Fibroblast of skin of back (primary cell): ENCODE data around the gene OR2A5.
A peak's percentile ranks its signal among the peaks of the same experiment; 100 is the strongest.
"Not testable (repeated sequence)": the region's sequence is repeated elsewhere in the genome, so short reads cannot be mapped to it uniquely, and the experiment has no call there.

Source experiments
- DNase-seq: peaks from one replicate; pipeline ENCODE4 v3.0.0-alpha.2; 2013

Gene OR2A5

DNA sequence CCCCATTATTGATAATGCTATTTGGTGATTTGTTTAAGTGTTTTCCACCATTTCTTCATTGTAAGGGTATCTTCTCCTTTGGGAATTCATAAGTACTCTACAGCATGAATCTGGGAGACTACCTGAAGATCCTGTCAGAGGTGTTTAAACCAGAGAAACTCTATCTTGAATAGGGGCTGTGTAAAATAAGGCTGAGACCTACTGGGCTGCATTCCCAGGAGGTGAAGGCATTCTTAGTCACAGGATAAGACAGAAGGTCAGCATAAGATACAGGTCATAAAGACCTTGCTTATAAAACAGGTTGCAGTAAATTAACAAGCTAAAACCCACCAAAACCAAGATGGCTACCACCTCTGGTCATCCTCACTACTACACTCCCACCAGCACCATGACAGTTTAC lies 13.4 kb upstream of the OR2A5 start:
- DNase-seq = no peak

DNA sequence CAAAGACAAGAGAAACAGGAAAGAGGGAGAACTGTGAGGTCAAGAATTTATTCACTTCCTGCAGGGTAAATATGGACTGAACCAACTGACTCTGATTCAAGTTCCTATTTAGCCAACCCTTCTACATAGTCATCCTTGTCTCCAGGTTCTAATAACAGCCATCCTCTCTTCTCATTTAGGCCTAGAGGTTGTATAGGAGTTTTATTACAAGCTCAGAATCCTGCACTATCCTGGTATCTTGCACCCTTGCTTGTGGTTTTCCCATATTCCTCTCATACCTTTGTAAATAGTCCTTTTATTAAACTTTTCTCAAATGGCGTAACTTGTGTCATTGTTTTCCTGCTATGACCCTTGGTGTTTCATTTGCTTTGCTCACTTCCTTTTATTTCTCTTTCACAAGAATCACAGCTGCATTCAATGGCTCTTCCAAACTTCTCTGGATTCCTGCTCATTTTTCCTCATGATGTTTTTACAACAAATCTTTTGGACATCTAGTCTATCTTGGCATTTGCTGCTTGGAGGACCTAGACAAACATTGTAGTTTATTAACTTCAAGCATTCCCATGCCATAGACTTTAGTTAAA lies 12.4 kb upstream of the OR2A5 start:
- DNase-seq = no peak

DNA sequence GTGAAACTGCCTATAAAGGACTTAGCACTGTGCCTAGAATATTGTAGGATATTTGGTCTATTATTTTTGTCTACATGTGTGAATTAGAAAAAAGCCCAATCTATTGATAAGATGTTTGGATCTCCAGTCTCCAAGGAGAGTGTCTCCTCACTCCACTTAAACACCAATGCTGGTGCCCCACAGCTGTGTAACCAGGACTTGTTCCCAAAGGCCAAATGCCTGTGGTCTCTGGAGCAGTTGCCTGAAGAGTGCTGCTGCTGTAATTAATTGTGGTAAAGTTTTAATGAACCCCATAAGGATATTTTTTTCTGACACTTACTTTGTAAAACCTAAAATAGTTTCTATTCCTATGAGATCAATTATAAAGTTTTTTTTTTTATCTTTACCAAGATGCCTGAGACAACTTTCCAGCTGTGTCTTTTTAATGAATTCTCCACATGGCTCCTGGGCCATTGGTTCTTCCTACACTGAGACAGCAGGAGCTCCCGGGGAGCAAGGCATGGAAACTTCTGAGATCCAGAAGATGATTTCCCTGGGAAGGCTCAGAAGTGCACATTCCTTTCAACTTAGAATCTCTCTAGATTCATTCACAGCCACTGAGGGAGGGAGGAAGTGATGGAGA lies 11.2 kb upstream of the OR2A5 start:
- DNase-seq = no peak

DNA sequence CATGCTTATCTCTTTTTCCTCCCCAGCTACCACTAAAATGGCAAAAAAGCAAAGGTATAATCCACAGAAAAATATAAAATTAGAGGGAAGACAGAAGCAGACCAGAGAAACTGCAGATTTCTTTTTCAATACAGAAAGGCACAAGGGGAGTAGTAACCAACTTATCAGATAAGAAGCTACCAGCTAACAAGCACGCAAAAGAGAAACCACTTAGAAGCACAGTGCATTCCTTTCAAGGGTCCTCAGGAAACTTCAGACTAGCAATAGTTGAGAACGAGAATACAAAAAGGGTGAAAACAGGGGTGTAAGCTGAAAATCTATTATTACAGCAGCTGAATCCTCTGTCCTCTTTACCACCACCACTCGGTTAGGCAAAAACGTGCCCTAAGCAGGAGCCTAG lies 9.9 kb upstream of the OR2A5 start:
- no peak for DNase-seq

DNA sequence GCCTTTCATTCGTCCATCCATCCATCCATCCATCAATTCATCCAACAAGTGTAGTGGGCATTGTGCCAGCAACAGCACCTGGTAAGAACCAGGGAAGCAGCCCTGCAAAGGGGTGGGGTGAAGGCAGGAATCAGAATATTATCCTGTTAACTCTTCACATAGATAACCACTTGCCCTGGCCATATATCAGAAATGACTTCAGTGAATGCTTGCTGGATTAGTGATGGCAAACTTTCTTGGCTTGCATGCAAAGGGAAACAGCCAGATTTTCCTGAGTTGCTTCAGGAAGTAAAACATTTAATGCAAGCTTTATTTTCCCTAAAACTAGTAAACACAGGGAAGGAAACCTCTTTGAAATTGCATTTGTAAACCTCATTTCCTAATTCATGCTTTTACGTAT lies 743 bp downstream of the OR2A5 start:
- DNase-seq = no peak

DNA sequence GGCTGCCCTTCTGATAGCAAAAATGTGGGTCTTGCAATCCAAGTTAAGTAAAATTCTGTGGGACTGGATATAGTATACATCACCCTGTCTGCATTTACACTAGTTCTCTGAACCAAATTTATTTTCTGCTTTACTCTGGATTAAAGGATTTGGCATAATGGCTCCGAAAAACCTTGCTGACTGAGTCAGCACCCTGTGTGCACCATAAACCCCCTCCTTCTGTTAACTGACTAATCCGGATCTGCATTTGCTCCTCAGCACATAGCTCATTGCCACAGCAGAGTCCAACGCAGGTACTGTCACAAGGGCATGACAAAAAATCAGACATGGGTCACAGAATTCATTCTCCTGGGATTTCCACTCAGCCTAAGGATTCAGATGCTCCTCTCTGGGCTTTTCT lies 1.3 kb downstream of the OR2A5 start:
- DNase-seq = no peak

DNA sequence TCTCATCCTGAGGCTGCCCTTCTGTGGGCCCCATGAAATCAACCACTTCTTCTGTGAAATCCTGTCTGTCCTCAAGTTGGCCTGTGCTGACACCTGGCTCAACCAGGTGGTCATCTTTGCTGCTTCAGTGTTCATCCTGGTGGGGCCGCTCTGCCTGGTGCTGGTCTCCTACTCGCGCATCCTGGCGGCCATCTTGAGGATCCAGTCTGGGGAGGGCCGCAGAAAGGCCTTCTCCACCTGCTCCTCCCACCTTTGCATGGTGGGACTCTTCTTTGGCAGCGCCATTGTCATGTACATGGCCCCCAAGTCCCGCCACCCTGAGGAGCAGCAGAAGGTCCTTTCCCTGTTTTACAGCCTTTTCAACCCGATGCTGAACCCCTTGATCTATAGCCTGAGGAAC lies 2.1 kb downstream of the OR2A5 start:
- not testable (repeated sequence) for DNase-seq

DNA sequence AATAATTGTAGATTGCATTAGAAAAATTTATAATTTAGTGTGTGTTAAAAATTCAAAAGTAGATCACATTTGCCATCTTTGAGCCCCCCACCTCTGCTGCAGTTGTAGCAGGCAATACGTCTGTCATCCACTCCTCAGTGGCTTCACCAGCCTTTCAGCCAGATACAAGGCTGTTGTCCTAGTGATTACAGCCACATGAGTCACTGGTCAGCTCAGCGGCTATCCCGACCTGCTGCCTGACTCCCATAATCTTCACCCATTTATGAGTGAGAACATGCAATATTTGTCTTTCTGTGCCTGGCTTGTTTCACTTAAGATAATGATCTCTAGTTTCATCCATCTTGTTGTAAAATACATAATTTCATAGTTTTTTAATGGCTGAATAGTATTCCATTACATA lies 9.2 kb downstream of the OR2A5 start:
- DNase-seq = peak; percentile 12

DNA sequence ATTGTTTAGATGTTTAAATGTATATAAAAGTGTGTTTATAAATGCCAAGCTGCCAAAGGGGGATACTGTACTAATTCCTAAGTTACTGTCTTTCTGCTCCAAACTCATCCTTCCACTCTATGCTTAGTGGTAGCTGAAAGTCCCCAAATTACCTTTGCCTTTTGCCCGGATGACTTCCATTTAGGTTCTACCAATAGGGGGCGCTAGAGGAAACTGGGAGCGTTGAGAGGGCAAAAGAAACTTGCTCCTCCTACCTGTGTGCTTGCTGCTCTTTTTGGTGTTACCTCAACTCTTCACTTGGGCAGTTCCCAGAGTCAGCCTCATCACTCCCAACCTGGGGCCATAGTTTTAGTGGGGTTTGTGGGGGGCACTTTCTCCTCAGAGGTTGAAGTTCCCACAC lies 15.0 kb downstream of the OR2A5 start:
- no peak for DNase-seq

DNA sequence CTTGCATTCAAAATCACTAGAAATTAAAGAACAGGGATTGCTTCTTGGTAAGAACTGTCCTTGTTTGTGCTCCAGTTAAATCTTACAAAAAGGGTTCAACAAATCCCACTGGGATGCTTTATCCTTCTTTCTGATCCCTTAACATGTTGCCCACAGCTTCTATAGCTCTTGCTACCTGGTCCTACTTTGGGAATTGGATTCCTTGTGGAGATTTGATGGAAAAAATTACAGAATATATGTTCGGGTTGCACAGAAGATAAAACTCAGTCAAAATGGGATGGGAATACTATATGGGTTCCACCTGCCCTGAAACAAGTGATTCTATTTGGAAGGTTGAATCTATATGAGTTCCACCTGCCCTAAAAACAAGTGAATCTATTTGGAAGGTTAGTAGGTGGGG lies 20.8 kb downstream of the OR2A5 start, which contains the start of gene OR2A25:
TSS of gene OR2A25 (plus strand) at position 301 of the 400 bp plus-strand sequence. CDS start 4,409 bp downstream, outside the sequence.
- DNase-seq = no peak

DNA sequence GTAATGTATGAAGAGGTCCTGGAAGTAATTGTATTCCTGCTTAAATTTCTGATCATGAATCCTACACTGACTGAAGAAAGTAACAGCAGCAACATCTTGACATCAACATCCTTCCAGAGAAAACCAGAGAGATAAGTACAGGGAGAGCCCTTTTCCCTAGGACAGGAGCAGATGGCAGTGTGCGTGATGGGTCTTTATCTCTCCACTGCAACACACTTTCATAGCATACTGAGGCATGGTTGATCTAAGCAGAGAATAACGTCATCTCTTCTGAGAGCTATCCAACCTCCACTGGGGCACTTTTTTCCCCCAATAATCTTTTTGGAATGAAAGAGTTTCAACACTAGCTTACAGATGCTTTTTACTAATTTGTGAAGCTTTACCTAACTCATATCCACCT lies 21.2 kb downstream of the OR2A5 start:
- DNase-seq = no peak

DNA sequence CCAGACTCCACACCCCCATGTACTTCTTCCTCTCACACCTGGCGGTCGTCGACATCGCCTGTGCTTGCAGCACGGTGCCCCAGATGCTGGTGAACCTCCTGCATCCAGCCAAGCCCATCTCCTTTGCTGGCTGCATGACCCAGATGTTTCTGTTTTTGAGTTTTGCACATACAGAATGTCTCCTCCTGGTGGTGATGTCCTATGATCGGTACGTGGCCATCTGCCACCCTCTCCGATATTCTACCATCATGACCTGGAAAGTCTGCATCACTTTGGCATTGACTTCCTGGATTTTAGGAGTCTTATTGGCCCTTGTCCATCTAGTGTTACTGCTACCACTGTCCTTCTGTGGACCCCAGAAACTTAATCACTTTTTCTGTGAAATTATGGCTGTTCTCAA lies 25.6 kb downstream of the OR2A5 start:
- DNase-seq = no peak

DNA sequence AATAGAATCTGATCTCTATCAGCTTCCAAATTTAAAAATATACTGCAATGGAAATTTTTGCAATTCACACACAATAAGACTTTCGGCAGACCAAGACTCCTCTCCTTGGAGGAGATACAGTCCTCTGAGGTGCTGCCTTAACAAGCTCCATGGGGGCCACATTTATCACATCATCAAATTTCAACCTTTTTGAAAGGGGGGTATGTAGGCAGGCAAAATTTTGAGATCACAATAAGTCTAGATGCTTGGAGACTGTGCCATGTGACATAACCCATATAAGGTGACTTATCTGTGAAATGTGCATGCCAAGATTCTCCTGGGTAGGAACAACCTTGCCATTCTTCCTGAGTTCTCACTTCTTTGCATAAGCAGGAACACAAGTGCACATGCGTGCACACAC lies 37.2 kb downstream of the OR2A5 start, which contains the start of gene OR2A12:
TSS of gene OR2A12 (plus strand) at position 301 of the 400 bp plus-strand sequence. CDS start 8,830 bp downstream, outside the sequence.
- DNase-seq = no peak

DNA sequence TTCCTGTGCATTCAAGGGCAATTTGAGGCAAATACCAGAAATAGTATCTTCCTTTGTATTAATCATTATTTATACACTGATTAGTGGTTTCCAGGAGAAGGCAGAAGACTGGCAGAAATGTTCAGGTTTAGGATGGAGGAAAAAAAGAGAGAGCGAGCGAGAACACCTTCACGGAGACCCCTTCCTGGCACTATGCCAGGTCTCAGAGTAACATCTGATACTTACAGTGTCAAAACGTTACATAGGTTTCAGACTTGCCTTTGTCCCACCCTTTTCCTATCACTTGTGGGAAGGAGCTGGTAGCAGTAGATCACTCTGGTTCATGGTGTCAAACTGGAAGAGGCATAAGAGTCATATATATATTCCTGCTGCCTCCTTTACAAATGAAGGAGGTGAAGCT lies 38.0 kb downstream of the OR2A5 start:
- DNase-seq = no peak

DNA sequence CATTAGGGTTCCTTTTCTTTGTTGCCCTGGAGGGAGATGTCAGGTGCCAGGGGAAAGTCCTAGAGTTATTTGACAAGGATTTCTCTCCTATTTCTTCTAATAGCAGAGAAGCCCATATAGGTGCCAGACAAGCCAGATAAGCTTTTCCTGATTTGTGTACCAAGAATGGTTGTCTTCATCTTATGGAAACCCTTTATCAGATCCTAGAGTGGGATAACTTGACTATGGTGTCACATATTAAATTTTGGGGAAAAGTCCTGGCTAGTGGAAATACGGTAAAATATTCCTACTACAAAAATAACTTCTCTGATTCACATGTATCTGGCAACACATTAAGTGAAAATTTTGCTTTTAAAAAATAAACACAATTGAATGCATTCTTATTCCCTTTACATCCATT lies 38.5 kb downstream of the OR2A5 start:
- DNase-seq = no peak

DNA sequence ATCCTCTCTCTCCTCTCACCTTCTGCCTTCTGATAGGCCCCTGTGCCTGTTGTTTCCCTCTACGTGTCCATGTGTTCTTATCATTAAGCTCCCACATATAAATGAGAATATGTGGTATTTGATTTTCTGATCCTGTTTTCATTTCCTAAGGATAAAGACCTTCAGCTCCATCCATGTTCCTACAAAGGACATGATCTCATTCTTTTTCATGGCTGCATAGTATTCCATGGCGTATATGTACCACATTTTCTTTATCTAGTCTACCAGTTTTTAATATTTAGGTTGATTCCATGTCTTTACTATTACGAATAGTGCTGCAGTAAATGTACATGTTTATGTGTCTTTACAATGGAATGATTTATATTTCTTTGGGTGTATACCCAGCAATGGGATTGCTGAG lies 41.9 kb downstream of the OR2A5 start:
- no peak for DNase-seq

DNA sequence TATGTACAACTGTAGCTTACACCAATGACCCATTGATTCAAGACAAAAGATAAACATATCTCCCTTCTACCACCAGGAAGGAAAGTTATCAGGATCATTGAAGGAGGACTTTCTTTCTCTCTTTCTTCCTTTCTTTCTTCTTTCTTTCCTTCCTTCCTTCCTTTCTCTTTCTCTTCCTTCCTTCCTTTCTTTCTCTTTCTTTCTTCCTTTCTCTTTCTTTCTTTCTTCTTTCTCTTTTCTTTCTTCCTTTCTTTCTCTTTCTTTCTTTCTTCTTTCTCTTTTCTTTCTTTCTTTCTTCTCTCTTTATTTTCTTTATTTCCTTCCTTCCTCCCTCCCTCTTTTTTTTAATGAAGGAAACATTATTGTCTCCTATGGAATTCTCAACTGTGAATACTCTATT lies 50.0 kb downstream of the OR2A5 start:
- no peak for DNase-seq

DNA sequence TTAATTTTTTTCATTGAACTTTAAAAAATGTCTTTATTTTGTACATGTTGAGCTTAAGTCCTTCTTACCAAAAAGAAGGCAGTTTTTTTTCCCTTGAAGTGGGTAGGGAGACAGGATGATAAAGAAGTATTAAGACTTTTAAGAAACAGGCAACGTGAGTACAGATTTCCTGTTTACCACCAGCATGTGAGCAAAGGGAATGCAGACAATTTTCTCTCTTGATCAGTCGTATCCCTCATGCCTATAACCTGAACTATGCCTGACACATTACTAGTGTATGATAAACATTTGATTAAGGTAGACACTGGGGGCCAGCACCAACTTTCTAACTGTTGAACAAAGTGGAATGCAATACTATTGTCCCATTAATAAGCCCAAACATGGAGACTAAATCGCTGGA lies 51.9 kb downstream of the OR2A5 start:
- no peak for DNase-seq

DNA sequence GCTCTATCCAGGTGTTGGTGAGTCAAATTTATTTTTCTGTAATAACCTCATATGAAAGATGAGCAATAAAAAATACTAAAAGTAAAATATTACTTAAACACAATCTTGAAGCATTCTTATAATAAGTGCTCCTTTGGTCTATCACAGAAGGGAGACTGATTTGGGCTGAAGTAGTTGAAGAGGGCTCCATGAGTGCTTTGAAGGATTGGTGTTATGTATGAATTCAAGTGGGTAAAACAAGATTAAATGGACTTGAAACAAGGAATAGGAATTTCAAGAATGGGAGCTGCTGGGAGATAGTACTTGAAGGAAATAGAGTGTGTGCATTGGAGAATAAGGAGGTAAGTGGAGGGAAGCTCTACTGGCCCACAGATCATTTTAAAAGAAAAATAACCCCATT lies 53.3 kb downstream of the OR2A5 start:
- no peak for DNase-seq

DNA sequence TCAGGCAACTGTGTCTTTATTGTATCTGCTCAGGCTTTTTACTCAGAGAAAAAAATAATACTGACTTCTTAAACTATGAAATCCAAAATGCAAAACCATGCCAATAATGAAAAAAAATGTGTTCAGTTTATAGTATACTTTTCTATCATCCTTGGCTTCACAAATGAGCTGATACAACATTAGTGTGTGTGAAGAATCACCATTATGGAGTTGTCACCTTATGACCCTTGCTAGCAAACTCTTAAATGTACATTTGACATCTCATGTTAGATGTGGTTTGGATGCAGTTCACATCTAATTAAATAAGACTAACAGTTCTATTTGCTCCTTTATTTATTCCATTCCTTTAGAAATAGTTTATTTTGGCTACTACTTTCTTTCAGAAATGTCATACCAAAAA lies 56.5 kb downstream of the OR2A5 start:
- DNase-seq = no peak
